Tongue (tissue), 2 donors: Measurements from ENCODE around the gene MYO5C. TPM values are rescaled to one million over a fixed set of nuclear protein-coding genes. Genes with fewer than 3 reads are reported as not detected.
"Not testable (repeated sequence)": the region's sequence is repeated elsewhere in the genome, so short reads cannot be mapped to it uniquely, and the experiment has no call there.

Experiments
- DNase-seq: peaks from one replicate; pipeline ENCODE4 v3.0.0-alpha.2; 2015
- total RNA-seq: library from RNA; depleted of rRNA; stranded (reverse); fragments of >200 nt; gene quantifications from one replicate; pipeline ENCODE4 v1.2.3, GENCODE V29; 2014

MYO5C gene
- total RNA-seq, 1 donor from 2014 or later = 11.0 TPM

- no peak for DNase-seq
These were observed 7.6 kb upstream of the MYO5C start for GRCh38 chr15:52303093-52303772.

- DNase-seq = no peak
These were observed 5.8 kb upstream of the MYO5C start for GRCh38 chr15:52301265-52301847.

DNA sequence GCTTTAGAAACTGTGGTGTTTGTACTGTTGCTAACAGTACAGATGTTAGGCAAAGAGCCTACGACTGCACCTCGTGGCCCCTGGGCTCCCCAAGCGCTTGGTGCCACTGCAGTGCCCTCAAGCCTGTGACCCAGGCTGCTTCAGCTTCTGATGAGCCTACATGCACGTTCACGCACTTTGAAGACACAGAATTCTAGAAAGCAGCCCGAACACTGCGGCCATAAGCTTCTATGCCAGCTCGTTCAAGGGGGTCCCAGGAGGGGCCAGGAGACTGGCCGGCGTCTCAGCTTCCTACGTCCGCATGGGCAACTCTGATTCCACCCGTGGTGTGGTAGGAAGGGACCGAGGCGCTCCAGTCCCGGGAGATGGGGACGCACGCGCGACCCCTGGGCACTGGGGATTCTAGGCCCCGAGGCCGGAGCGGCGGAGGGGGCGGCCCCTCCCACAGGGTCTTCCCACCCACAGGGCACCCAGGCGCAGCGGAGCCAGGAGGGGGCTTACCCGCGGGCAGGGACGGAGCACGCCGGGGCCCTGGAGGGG, 653 bp downstream of the MYO5C start:
- DNase-seq = no peak

GRCh38 chr15:52292780-52293392, 2.7 kb downstream of the MYO5C start:
- no peak for DNase-seq

- DNase-seq = no peak
These were observed 4.4 kb downstream of the MYO5C start for GRCh38 chr15:52291204-52291603.

DNA sequence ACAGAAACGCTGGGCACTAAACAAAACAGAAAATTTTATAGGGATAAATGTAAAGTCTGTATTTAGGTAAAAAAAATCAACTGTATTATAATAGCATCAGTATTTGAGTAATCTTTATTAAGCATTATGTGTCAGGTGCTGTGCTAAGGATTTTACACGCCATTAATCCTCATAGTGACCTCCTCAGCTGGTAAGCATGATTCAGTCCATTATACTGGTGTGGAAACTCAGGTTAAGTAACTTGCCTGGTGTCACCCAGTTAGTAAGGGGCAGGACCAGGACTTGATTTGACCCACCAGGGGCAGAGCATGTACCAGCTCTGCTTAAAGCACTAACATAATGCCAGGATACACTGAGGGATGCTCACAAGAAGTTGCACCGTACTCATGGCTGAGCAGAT, 4.8 kb downstream of the MYO5C start:
- no peak for DNase-seq

- DNase-seq = no peak
These were observed 5.3 kb downstream of the MYO5C start for GRCh38 chr15:52290329-52290728.

- no peak for DNase-seq
These were observed 5.9 kb downstream of the MYO5C start for GRCh38 chr15:52289629-52290081.

- no peak for DNase-seq
These were observed 6.6 kb downstream of the MYO5C start for GRCh38 chr15:52288986-52289385.

- DNase-seq = peak; percentile 58
These were observed 7.3 kb downstream of the MYO5C start for GRCh38 chr15:52288051-52288942.

GRCh38 chr15:52287114-52287513, 8.5 kb downstream of the MYO5C start:
- DNase-seq = no peak

- not testable (repeated sequence) for DNase-seq
These were observed 9.7 kb downstream of the MYO5C start for GRCh38 chr15:52285941-52286340.

- DNase-seq = no peak
These were observed 11.4 kb downstream of the MYO5C start for GRCh38 chr15:52284164-52284563.

DNA sequence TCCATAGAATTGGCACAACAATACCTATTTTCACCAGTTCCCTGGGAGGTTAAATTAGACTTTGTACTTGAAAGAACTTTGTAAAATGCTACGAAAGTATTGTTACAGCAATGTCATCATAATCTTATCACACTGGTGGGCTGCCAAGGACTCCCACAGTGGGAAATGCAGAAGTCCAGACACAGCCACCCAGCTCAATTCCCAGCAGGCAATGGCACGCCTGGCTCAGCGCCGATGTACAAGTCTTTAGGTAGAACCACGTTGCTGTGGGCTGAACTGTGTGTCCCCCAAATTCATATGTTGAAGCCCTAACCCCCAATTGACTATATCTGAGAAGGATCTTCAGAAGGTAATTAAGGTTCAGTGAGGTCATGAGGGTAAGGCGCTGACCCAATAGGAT, 12.3 kb downstream of the MYO5C start:
- no peak for DNase-seq

GRCh38 chr15:52282418-52282817, 13.2 kb downstream of the MYO5C start:
- no peak for DNase-seq

DNA sequence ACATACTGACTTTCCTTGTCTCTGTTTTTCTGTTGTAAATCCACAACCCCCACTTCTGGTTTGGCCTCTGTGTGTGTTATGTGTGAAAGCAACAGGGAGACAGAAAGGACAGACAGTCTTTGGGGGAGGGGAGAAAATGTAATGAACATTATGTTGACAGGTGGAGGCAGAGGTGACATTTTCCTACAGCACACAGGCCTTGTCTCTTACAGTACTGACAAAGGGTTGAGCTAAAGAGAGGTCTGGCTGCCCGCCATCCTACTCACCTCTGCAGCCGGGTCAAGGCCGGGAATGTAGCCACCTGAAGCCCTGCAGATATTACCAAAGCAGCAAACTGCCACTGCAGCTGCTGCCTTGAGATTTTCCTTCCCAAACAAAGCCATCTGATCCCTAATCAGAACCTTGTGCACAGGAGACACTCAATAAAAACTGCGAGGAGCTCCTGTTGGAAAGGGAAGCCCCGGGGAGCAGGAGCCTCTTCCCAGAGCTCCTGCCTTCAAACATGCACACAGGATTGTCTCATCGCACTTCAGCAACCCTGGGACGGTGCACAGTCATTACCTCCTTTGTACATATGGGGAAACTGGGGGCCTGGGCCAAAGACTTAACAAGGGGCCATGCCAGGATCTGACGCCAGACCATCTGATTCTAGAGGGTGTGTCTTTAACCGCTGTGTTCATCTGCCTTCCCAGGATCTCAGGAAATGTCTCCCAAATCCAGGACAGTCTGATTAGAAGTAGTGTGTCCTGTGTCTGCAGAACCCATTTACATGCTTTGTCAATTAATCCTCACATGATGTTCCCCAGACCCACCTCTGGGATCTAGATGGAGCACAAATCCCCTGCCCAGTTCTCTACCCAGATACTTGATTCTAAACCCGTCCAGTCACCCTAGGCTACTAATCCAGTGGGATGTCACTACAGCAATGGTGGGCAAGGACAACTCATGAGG, 14.2 kb downstream of the MYO5C start:
- DNase-seq = no peak

DNA sequence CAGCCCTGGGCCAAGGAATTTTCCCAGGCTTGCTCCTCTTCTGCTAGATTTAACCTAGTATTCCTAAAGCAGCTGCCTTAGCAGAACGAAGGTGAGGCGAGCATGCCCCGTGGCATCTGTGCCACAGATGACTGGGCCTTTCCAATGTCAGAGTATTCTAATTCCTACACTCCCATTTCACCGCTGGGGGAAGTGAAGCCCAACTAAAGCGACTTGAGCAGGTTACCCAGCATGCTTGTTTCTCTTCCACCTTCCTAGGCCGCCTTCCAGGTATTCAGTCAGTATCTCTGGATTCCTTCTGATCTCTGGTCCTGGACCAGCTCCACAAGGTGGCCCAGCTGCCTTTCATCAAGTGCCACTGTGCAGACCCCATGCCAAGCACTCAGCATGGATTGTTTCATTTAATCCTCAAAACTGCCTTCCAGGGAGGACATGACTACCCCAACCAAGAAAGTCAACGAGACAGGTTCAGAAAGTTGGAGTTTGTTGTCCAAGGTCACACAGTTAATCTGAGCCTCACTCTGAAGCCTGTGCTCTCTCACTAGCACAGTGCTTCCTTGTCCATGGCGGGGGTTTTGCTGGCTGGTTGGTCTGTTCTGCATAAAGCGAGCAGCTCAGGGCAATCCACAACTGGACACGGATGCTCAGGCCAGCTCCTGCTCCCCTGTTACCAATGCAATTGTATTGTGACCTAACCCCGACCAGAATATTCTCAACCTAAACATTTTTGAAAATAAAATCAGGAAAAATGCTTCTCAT, 15.1 kb downstream of the MYO5C start:
- DNase-seq = no peak

- DNase-seq = no peak
These were observed 16.8 kb downstream of the MYO5C start for GRCh38 chr15:52278636-52279367.

DNA sequence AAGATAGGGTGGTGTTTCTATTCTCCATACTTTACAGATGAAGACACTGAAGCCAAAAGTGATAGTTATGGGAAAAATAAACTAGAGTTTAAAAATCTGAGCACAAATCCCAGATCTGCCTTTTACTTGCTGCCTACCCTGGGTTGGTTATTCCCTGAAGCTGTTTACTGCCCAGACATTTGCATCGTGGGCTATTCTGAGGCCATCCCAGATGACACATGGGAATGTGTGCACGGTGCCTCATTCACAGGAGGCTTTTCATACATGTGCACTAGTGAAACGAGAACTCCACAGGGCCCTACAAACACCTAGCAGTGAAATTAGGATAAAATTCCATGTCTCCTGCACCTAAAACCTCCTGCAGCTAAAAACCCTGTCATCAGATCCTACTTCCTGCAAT, 17.5 kb downstream of the MYO5C start:
- DNase-seq = no peak

DNA sequence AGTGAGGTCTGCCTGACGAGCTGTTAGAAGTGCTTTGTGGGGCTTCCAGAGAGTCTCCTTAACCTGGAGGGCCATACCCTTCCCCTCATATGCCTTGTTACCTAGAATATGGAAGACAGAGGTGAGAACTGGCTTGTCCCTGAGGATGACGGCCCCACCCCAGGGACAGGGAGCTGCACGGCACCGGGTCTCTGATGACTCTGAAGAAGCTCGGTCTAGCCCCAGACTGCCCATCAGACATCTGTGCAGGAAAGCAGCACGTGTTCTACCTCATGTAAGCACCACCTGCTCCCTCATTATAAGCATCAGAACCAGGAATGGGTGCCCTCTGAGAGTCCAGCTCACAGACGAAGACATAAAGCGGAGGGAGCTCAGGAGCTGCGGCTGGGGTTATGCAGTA, 18.0 kb downstream of the MYO5C start:
- no peak for DNase-seq
